GM18873 (cell line): ENCODE results near the gene CTNNA1.
"Not testable (repeated sequence)": the region's sequence is repeated elsewhere in the genome, so short reads cannot be mapped to it uniquely, and the experiment has no call there.

Experiments
- ATAC-seq: cut with Tn5 transposase; IDR thresholded peaks from one replicate; pipeline ENCODE4 v1.9.1; 2021; ENCODE audit warnings: mild to moderate bottlenecking, moderate library complexity, moderate number of reproducible peaks; ENCODE audit not compliant: unreplicated experiment, low FRiP score

The CTNNA1 gene

DNA sequence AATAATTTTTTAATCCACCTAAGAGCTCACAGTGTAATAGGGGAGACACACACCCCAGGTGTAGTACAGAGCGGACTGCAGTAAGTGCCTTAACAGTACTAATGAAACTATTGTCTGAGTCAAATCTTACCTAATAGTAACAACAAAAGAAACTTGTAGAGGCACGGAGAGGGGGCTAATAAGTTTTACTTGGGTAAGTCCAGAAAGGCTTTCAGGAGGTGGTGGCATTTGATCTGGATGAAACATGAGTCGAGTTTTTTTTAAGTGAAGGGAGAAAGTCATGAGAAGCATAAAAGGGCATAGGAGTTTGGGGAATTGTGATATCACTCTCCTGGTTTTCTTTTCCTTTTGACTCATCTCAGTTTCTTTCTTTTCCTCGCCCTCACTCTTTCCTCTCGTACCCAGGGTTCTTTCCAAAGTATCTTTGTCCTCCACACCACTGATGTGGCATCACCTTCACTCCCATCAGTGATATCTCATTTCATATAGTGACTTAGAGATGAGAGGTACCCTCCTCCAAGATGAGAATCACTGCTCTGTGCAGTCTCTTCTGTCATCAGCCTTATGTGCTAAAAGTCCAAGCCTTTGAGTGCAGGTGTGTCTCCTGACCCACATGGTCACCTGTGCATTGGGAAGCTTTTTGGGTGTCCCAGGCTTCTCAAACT is 2.0 kb downstream of the CTNNA1 start:
- no peak for ATAC-seq

DNA sequence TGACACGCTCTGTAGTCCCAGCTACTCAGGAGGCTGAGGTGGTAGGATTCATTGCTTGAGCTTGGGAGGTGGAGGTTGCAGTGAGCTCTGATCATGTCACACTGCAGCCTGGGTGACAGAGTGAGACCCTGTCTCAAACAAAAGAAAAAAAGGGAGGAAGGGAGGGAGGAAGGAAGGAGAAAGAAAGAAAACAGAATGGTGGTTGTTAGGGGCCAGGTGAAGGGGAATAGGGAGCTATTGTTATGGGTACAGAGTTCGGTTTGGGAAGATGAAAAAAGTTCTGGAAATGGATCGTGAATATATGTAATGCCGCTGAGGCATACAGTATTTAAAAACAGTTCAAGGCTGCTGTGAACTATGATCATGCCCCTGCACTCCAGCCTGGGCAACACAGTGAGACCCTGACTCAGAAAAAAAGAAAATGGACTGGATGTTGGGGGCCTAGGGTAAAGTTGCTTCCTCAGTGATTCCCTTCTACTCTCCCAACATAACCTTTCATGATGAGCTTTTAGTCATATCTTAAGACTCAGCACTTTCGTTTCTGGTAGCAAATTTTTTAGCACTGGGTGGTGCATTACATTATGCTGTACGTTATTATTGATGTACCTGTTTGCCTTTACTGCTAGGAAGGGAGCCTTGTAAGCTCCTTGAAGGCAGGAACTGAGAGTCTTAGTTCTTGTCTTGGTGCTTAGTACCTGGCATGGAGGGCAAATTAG is 4.0 kb downstream of the CTNNA1 start:
- ATAC-seq, result no peak

DNA sequence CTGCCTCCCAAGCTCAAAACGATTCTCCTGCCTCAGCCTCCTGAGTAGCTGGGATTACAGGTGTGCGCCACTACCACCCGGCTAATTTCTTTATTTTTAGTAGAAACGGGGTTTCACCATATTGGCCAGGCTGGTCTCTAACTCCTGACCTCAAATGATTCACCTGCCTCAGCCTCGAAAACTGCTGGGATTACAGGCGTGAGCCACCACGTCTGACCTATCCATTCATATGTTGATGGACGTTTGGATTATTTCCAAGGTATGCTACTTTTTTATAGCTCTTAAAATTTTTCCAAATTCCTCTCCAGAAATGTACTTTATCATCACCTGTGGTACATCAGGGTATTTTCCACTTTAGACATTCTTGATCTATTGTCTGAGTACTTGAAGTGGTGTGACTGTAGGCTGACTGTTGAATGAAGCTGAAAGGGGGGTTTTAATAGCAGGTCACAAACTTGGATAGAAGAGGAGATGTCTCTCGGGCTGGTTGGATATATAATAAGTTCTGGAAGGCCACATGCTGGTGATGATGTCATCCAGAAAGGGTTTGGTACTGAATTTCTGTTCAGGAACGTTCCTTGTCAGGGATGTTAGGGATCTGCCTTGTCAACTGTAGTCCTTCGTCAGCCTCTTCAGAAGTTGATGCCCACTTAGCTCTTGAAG is 7.4 kb downstream of the CTNNA1 start:
- no peak for ATAC-seq

DNA sequence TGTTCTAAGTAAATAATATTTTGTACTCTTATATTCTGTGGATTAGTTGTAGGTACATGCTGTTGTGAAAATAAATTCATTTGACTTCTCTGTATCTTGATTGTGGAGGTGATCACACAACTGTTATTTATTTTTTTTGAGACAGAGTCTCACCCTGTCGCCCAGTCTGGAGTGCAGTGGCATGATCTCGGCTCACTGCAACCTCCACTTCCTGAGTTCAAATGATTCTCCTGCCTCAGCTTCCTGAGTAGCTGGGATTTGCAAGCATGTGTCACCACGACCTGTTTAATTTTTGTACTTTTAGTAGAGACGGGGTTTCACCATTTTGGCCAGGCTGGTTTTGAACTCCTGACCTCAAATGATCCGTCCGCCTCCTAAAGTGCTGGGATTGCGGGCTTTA is 7.9 kb downstream of the CTNNA1 start:
- not testable (repeated sequence) for ATAC-seq

DNA sequence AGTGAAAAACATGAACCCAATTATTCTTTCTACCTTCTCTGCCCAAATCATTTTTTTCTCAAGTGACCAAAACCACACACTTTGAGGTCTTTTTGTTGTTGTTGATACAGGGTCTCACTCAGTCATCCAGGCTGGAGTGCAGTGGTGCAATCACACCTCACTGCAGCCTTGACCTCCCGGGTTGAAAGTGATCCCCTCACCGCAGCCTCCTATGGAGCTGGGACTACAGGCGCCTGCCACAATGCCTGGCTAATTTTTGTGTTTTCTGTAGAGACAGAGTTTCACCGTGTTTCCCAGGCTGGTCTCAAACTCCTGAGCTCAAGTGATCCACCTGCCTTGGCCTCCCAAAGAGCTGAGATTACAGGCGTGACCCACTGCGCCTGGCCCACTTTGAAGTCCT is 8.4 kb downstream of the CTNNA1 start:
- not testable (repeated sequence) for ATAC-seq

DNA sequence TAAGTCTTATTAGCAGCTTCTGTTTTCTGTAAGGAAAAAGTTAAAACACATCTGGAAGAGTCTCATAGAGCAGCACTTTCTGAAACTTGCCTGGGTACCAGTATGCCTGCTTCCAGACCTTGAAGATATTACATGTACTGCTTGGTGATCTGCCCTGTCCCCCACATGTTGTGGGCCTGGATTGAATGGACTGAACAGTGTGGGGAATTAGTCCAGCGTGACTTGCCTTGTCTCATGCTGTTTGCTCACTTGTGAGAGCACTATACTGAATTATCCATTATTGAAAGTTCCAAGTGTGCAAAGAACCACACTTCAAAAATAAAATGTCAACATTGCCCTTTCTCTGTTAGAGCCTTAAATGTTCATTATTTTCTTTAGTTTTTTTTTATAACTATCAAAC is 8.9 kb downstream of the CTNNA1 start:
- ATAC-seq, result no peak

DNA sequence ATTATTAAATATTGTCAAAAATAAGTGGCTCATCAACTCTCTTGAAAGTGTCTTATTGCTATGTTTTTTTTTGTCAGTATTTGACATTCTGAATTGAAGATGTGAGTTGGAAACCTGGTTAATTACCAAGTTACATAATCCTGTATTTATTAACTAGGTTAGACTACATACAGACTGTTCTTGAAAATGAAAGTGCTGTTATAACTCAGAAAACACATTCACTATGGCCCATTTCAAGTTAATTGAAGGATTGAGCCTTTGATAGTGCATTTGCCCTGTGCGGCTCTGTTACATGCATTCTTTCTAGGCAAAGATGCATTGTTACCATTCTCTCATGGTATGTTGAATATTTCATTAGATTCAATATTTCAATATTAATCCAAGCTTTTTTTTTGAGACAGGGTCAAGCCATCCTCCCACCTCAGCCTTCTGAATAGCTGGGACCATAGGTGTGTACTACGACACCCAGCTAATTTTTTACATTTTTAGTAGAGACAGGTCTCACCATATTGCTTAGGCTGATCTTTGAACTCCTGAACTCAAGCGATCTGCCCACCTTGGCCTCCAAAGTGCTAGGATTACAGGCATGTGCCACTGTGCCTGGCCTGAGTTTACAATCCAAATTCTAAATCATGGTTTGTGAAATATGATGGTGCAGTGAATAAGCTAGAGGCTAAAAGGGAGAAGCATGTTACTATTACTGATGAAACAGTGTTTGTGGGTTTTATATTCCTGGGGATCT is 10.0 kb downstream of the CTNNA1 start:
- no peak for ATAC-seq

DNA sequence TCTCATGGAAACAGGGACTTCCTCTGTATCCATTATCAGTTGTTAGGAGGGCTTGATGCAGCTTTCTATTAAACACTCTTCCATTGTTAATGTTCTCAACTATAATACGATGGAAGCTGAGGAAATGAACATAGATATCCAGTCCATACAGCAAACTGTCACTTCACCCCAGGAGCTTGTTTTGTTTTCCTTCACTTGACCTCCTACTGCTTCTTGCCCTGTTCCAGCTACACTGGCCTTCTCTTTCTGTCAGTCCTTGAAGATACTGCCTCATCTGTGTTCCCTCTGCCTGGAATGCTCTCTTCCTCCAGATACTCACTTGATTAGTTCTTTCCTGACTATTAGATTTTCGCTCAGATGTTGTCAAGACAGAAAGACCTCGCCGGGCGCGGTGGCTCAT is 17.1 kb downstream of the CTNNA1 start:
- ATAC-seq, result no peak

DNA sequence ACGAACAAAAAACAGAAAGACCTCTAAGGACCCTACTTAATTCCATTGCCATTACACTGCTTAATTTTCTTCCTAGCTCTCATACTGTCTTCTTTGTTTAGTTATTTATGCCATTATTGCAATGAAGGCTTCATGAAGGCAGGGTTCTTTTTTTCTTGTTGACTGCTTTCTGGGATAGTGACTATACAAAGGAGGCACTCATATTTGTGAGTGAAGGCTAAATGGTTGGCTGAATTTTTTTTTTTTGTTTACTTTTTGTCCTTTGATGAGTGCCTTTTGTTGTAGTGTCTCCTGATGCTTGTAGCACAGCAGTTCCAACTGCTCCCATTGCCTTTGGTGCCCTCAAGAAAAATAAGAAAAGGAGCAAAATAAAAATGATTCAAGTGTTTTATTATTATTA is 17.8 kb downstream of the CTNNA1 start:
- ATAC-seq, result no peak

DNA sequence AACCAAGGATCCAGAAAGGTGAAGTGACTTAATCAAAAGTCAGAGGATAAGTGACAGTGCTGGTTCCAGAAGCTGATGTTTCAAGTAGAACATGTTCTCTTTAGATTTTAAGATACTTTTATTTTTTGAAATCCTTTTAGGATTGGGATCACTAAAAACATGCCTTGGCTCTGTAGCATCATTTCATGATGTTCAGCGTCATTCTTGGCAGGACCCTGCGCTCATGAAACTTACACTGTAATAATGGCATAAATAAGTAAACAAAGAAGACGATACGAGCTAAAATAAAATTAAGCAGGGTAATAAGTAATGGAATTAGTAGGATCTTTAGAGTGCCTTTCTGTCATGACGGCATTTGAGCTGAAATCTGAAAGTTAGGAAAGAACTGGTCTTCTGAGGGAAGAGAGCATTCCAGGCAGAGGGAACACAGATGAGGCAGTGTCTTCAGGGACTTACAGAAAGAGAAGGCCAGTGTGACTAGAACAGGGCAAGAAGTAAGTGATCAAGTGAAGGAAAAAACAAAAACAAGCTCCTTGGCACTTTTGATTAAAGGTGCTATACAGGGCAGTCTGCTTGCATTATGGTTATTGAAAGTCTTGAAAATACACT is 19.9 kb downstream of the CTNNA1 start:
- no peak for ATAC-seq

DNA sequence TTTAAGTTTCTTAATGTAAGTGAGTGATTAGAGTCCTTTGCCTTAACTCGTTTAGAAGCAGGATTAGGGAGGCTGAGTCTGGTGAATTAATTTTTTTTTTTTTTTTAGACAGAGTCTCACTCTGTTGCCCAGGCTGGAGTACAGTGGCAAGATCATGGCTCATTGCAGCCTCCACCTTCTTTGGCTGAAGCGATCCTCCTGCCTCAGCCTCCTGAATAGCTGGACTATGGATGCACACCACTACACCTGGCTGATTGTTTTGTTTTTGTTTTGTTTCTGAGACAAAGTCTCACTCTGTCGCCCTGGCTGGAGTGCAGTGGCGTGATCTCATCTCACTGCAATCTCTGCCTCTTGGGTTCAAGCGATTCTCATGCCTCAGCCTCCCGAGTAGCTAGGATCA is 20.4 kb downstream of the CTNNA1 start:
- not testable (repeated sequence) for ATAC-seq

DNA sequence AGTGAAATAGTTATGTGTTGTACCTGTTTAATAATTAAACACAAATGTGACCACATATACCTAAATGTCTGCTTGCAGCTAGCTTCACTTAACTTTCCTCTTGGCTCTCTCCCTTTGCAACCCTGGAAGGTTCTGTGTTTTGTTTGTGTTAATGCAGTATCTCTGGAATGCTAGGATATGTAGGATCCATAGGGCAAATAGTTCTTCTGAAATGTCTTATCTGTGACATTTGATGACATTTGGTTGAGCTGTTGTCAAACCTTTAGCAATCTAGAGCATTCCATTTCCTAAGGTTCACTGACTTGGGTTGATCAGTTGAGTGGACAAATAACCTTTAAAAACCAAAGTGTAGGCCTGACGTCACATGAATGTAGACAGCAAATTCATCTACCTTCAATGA is 21.8 kb downstream of the CTNNA1 start:
- ATAC-seq, result no peak

DNA sequence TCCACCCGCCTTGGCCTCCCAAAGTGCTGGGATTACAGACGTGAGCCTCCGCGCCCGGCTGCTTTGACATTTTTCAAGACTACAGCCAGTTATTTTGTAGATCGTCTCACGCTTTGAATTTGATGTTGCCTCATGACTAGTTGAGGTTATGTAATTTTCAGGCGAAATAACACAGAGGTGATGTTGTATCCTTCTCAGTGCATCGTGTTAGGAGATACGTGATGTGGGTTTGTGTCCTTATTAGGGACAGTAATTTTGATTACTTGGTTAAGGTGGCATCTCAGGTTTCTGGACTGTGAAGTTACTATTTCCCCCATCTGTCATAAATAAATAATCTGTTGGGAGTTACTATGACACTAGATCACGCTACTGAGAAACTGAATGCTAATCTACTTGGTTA is 25.0 kb downstream of the CTNNA1 start:
- ATAC-seq, result no peak

DNA sequence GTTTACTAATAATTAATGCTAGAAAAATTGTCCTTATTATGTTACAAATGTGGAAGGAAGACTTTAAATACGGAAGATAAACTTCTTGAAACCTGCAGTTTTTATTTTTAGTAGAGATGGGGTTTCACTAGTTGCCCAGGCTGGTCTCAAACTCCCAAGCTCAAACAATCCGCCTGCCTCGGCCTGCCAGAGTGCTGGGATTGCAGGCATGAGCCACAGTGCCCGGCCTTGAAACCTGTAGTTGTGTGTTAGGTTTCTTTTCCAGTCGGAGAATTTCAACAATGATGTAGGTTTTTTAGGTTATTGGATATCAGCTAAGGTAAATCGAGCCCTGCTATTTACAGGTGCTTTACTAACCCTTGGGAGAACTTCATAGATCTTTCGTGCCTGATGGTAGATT is 30.8 kb downstream of the CTNNA1 start:
- no peak for ATAC-seq

DNA sequence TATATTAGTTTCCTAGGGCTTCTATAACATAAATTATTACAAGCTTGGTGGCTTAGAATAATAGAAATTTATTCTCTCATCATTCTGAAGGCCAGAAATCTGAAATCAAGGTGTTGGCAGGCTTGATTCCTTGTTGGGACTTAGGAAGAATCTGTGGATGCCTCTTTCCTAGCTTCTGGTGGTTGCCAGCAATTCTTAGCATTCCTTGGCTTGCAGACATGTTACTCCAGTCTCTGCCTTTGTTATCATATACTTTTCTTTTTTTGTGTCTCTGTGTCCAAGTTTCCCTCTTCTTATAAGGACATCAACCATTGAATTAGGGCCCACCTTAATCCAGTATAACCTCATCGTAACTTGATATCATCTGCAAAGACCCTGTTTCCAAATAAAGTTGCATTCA is 31.4 kb downstream of the CTNNA1 start:
- no peak for ATAC-seq

DNA sequence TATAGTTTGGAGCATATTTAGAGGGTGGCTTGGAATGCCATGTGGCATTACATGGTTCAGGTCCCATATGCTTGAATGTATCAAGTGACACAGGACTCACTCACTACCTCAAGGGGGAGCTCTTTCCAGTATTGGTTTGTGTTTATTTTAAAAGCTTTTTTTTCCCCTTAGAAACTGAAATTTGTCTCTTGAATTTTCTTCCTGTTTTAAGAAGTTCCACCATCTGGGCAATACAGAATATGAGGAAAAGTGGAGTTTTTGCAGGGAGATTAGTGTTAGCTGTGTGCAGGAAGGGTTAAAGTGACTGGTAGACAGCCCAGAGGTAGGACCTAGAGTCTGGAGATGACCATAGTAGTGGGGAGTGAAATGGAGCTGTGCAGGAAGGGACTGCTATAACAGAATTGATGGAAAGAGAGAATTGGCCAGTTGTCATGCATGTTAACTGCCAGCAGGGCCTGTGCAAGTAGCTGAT is 36.6 kb downstream of the CTNNA1 start:
- ATAC-seq, result no peak

DNA sequence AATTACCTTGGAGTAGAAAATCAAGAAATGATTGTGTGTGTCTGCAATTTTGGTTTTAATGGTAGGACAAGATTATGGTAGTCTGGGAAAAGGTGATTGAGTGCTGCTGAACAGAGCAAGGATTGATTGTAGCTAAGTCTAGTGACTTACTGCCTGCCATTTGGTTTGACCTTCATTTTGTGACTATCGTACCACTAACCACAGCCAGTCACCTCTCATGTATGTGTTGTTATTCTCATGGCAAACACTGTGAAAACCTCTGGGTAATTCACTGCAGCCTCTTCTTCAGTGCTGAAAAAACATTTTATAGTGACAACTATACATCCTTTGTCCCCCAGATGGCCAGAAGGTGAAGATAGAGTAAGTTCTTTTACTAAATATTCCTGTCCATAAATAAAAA is 37.5 kb downstream of the CTNNA1 start:
- ATAC-seq, result no peak

DNA sequence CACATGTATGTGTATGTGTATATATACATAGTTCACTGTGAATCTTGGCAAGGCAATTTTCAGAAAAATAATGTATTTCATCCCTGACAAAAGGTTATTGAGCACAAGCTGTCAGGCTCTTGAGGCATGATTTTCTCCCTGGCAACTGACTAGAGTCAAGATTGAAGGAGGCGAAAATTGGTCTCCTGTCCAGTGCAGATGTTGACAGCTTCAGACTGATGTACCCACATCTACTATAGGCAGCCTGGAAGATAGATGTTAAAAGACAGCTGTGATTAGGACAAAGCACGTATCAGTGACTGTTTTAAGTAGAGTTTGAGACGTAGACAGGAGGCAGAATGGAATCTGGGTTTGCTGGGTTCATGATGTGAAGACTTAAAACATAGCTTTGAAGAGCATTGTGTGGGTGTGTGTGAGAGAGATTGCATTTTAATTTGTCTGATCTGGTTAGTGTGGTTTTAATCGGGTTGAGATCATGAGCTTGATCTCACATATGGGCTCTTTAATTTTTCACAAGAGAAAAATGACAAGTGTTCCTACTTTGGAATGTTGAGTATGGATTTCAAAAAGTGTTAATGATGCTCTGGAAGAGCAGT is 39.1 kb downstream of the CTNNA1 start:
- ATAC-seq, result no peak

DNA sequence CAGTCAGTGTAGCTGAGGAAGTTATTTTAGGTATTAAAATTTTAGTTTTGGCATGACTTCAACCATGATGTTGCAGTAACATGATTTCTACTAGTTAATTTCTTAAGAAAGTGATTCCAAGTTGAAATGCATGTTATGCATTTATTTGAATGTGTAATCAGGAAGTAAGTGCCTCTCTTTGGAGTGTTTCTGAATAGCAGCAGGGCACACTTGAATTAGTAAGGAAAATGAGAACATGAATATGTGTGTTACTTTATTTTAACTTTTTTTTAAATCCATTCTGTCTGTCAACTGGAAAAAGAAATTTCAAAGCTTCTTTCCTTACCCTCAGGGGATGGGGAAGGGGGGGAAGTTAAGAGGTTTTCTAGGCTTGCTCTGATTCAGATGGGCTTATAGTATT is 40.4 kb downstream of the CTNNA1 start:
- ATAC-seq, result no peak

DNA sequence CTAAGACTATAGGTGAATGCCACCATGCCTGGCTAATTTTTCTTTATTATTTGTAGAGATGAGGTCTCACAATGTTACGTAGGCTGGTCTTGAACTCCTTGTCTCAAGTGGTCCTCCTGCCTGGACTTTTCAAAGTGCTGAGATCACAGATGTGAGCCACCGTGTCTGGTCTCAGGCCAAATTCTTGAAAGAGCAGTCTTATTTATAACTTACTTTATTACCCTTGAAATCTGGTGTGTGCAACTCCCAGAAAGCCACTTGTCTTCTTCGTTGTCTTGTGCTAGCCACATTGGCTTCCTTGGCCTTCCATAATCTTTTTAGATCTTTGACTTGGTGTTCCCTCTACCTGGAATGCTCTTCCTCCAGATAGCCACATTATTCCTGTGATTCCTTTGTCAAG is 50.1 kb downstream of the CTNNA1 start:
- ATAC-seq, result no peak
